HG02840 (cell line): ENCODE results near the gene NCAPD2.

Experiments
- ATAC-seq: cut with Tn5 transposase; IDR thresholded peaks from one replicate; pipeline ENCODE4 v1.9.1; 2021; ENCODE audit warnings: mild to moderate bottlenecking, moderate library complexity, moderate number of reproducible peaks; ENCODE audit not compliant: unreplicated experiment, low FRiP score

Gene NCAPD2

GRCh38 chr12:6569312-6569711, 75.4 kb downstream of the NCAPD2 start:
- no peak for ATAC-seq

- no peak for ATAC-seq
These were observed 75.9 kb downstream of the NCAPD2 start for GRCh38 chr12:6569786-6570185.

GRCh38 chr12:6570264-6570887, 76.5 kb downstream of the NCAPD2 start:
- ATAC-seq, result no peak

GRCh38 chr12:6573001-6573400, 79.1 kb downstream of the NCAPD2 start:
- ATAC-seq, result no peak

- ATAC-seq, result no peak
These were observed 80.8 kb downstream of the NCAPD2 start for GRCh38 chr12:6574576-6575295.

GRCh38 chr12:6575648-6576047, 81.7 kb downstream of the NCAPD2 start:
- no peak for ATAC-seq
